ENCODE measurements around the gene HNRNPR.
"Not testable (repeated sequence)": the region's sequence is repeated elsewhere in the genome, so short reads cannot be mapped to it uniquely, and the experiment has no call there.

HNRNPR gene

GRCh38 chr1:23344111-23344986 lies at the start of gene HNRNPR:
Gene HNRNPR (minus strand): TSS chr1:23344284. CDS start chr1:23341008, 3,276 bp downstream.
- peak; percentile 100 for DNase-seq (ENCODE audit: low spot score)

- DNase-seq (ENCODE audit: low spot score), result no peak
Observed at GRCh38 chr1:23393706-23394105, 49.6 kb upstream of the HNRNPR start.

- no peak for DNase-seq (ENCODE audit: low spot score)
Observed at GRCh38 chr1:23392125-23392855, 48.2 kb upstream of the HNRNPR start.

- no peak for DNase-seq (ENCODE audit: low spot score)
Observed at GRCh38 chr1:23389837-23390321, 45.8 kb upstream of the HNRNPR start.

- no peak for DNase-seq (ENCODE audit: low spot score)
Observed at GRCh38 chr1:23387494-23387893, 43.4 kb upstream of the HNRNPR start.

GRCh38 chr1:23385119-23385621 lies 41.1 kb upstream of the HNRNPR start:
- no peak for DNase-seq (ENCODE audit: low spot score)

GRCh38 chr1:23384312-23385058 lies 40.4 kb upstream of the HNRNPR start:
- no peak for DNase-seq (ENCODE audit: low spot score)

- DNase-seq (ENCODE audit: low spot score), result no peak
Observed at GRCh38 chr1:23383577-23384311, 39.7 kb upstream of the HNRNPR start.

GRCh38 chr1:23381233-23381885 lies 37.3 kb upstream of the HNRNPR start:
- DNase-seq (ENCODE audit: low spot score), result no peak

GRCh38 chr1:23380719-23381118 lies 36.6 kb upstream of the HNRNPR start:
- DNase-seq (ENCODE audit: low spot score), result no peak

- DNase-seq (ENCODE audit: low spot score), result not testable (repeated sequence)
Observed at GRCh38 chr1:23380236-23380635, 36.2 kb upstream of the HNRNPR start.

GRCh38 chr1:23376890-23377811 lies 33.1 kb upstream of the HNRNPR start:
- DNase-seq (ENCODE audit: low spot score), result no peak

- DNase-seq (ENCODE audit: low spot score), result not testable (repeated sequence)
Observed at GRCh38 chr1:23374079-23374735, 30.1 kb upstream of the HNRNPR start.

- no peak for DNase-seq (ENCODE audit: low spot score)
Observed at GRCh38 chr1:23371987-23372880, 28.1 kb upstream of the HNRNPR start.

GRCh38 chr1:23370709-23371584 lies 26.9 kb upstream of the HNRNPR start:
- peak; percentile 91 for DNase-seq (ENCODE audit: low spot score)

- DNase-seq (ENCODE audit: low spot score), result no peak
Observed at GRCh38 chr1:23370330-23370708, 26.2 kb upstream of the HNRNPR start.

Measured in ecto neural progenitor cell (in vitro differentiated cells).